ENCODE data around the gene MINDY1.

The MINDY1 gene

GRCh38 chr1:150965605-150966004, 41.1 kb downstream of the MINDY1 start:
- DNase-seq (ENCODE audit: low read depth) = no peak
- no peak overlapping the region for H3K4me3 ChIP-seq (ENCODE audit: low read depth, low read length)

GRCh38 chr1:150964164-150964489, 42.6 kb downstream of the MINDY1 start:
- no peak for DNase-seq (ENCODE audit: low read depth)
- no peak for TF ChIP-seq CTCF (conservative IDR thresholded peaks at IDR 0.05; ENCODE audit: low read depth, low read length)
- no peak overlapping the region for H3K4me3 ChIP-seq (ENCODE audit: low read depth, low read length)

More at GRCh38 chr1:150965605-150966004, 41.1 kb downstream of the MINDY1 start:
- no peak for TF ChIP-seq CTCF (conservative IDR thresholded peaks at IDR 0.05; ENCODE audit: low read depth, low read length)

- TF ChIP-seq CTCF (conservative IDR thresholded peaks at IDR 0.05; ENCODE audit: low read depth, low read length) = no peak
- DNase-seq (ENCODE audit: low read depth) = no peak
- no peak overlapping the region for H3K4me3 ChIP-seq (ENCODE audit: low read depth, low read length)
Measured at GRCh38 chr1:150963321-150964163, 43.2 kb downstream of the MINDY1 start.

GRCh38 chr1:150961756-150962155, 44.9 kb downstream of the MINDY1 start:
- H3K4me3 ChIP-seq (ENCODE audit: low read depth, low read length) = no peak overlapping the region
- no peak for TF ChIP-seq CTCF (conservative IDR thresholded peaks at IDR 0.05; ENCODE audit: low read depth, low read length)
- no peak for DNase-seq (ENCODE audit: low read depth)

GRCh38 chr1:150960646-150961045, 46.1 kb downstream of the MINDY1 start:
- DNase-seq (ENCODE audit: low read depth) = no peak
- TF ChIP-seq CTCF (conservative IDR thresholded peaks at IDR 0.05; ENCODE audit: low read depth, low read length) = no peak
- H3K4me3 ChIP-seq (ENCODE audit: low read depth, low read length) = no peak overlapping the region

- TF ChIP-seq CTCF (conservative IDR thresholded peaks at IDR 0.05; ENCODE audit: low read depth, low read length) = no peak
- DNase-seq (ENCODE audit: low read depth) = no peak
- no peak overlapping the region for H3K4me3 ChIP-seq (ENCODE audit: low read depth, low read length)
Measured at GRCh38 chr1:150957666-150958065, 49.0 kb downstream of the MINDY1 start.

GRCh38 chr1:150955280-150955679, 51.4 kb downstream of the MINDY1 start:
- H3K4me3 ChIP-seq (ENCODE audit: low read depth, low read length) = no peak overlapping the region
- DNase-seq (ENCODE audit: low read depth) = peak; percentile 55
- TF ChIP-seq CTCF (conservative IDR thresholded peaks at IDR 0.05; ENCODE audit: low read depth, low read length) = no peak

All from choroid plexus epithelial cell (primary cell).